GM18861 (cell line): Measurements from ENCODE around the gene CCDC12.

ENCODE experiments used
- ATAC-seq: cut with Tn5 transposase; IDR thresholded peaks from one replicate; pipeline ENCODE4 v1.9.1; 2021; ENCODE audit not compliant: unreplicated experiment

The CCDC12 gene

DNA sequence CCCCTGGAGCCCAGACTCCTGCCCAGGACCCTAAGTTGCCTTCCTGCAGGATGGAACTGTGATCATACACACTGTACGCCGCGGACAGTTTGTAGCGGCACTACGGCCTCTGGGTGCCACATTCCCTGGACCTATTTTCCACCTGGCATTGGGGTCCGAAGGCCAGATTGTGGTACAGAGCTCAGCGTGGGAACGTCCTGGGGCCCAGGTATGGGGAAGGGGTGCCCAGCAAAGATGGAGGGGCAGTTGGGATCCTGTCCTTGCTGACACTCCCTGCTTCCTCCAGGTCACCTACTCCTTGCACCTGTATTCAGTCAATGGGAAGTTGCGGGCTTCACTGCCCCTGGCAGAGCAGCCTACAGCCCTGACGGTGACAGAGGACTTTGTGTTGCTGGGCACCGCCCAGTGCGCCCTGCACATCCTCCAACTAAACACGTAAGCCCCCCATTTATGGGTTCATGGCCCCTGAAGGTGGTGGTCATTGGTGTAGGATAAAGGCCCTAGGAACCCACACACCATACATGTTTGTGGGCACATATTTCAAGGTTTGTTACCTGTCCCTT is 31.8 kb upstream of the CCDC12 start:
- no peak for ATAC-seq

DNA sequence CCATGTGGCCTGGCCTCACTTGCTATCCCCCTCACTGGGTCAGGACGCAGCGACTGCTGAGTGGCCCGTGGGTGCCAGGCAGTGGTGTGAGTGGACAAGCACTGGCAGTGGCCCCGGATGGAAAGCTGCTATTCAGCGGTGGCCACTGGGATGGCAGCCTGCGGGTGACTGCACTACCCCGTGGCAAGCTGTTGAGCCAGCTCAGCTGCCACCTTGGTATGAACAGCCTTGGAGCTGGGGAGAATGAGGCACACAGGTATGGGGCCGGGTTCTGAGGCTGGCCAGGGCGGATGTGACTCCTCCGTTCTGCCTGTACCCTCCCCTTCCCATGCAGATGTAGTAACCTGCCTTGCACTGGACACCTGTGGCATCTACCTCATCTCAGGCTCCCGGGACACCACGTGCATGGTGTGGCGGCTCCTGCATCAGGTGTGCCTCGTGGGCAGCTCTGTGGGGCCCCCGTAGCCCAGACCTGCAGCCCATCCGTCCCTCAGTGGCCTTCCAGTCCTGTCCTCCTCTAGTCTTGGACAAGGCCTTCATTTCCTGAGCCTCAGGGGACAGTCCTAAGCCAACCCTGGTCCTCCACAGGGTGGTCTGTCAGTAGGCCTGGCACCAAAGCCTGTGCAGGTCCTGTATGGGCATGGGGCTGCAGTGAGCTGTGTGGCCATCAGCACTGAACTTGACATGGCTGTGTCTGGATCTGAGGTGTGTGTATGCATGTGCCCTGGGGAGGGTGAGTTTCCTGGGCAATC is 31.1 kb upstream of the CCDC12 start:
- ATAC-seq, result no peak

DNA sequence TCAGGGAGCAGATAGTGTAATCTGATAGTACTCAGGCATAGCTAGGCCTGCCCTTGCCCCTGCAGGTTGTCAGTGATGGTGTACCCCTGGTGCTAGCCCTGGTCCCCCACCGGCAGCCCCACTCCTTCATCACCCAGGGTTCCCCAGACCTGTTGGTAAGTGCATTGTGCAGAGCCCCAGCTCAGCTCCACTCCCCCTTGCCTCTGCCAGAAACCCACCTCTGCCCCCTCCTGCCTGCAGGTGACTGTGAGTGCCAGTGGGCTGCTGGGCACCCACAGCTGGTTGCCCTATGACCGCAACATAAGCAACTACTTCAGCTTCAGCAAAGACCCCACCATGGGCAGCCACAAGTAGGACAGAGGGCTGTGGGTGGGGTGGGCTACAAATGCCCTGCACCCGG is 30.5 kb upstream of the CCDC12 start:
- no peak for ATAC-seq

DNA sequence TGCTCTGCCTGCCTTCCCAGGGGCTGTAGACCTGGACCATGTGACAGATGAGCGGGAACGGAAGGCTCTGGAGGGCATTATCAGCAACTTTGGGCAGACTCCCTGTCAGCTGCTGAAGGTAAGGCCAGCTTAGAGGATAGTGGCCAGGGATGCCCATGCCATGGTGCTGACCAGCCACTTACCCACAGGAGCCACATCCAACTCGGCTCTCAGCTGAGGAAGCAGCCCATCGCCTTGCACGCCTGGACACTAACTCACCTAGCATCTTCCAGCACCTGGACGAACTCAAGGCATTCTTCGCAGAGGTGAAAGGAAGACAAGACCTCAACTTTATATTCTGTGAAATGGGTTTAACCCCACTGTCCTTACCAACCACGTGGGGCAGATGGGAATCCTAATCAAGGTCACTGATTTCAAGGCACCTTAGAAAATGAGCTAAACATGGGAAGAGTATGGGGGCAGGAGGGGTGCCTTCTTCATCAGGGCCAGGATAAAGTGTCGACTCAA is 29.7 kb upstream of the CCDC12 start:
- no peak for ATAC-seq

DNA sequence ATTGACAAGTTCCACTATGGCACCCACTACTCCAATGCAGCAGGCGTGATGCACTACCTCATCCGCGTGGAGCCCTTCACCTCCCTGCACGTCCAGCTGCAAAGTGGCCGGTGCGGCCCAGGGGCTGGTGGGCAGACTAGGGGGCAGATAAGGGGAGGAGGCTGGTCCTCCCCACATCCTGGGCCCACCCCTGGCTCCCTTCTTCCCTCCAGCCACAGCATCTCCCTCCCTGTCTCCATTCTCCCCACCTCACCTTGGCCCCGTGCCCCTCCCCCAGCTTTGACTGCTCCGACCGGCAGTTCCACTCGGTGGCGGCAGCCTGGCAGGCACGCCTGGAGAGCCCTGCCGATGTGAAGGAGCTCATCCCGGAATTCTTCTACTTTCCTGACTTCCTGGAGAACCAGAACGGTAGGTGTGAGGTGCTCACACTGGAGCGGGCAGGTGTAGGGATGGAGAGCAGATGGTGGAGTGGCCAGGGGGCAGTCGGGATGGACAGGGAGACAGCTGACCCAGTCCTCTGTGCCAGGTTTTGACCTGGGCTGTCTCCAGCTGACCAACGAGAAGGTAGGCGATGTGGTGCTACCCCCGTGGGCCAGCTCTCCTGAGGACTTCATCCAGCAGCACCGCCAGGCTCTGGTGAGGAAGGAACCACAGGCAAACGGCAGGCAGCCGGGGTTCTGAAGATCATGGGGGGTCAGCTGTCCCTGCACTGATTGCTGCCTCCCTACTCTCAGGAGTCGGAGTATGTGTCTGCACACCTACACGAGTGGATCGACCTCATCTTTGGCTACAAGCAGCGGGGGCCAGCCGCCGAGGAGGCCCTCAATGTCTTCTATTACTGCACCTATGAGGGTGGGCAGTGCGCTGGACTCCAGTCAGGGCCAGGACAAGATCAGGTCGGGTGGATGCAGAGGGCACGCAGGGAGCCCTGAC is 28.9 kb upstream of the CCDC12 start:
- ATAC-seq, result no peak

DNA sequence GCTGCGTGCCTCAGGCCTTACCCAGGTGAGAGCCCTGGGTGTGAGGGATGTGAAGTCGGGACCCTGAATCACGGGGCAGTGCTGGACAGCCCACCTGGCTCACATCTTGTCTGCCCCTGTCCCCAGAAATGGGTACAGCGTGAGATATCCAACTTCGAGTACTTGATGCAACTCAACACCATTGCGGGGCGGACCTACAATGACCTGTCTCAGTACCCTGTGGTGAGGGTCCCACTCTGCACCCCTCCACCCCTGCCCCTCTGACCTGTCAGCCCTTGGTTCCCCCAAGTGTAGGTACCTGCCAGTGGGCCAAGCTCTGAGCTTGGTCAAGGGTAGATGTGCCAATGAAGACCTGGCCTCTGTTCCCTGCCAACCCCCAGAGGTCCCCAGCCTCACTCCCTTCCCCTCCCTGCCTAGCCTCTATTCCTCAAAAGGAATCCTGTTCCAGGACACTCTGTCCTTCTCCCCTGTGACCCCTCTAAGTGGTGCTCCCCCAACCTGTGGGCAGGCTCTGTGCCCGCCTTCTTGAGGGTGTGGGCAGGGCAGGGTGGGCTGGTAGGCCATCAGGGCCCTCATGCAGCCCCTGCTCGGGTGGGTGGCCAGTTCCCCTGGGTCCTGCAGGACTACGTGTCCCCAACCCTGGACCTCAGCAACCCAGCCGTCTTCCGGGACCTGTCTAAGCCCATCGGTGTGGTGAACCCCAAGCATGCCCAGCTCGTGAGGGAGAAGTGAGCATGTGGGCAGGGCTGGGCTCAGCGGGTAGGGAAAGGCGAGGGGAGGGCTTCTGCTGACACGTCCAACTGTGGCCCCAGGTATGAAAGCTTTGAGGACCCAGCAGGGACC is 28.0 kb upstream of the CCDC12 start:
- no peak for ATAC-seq

DNA sequence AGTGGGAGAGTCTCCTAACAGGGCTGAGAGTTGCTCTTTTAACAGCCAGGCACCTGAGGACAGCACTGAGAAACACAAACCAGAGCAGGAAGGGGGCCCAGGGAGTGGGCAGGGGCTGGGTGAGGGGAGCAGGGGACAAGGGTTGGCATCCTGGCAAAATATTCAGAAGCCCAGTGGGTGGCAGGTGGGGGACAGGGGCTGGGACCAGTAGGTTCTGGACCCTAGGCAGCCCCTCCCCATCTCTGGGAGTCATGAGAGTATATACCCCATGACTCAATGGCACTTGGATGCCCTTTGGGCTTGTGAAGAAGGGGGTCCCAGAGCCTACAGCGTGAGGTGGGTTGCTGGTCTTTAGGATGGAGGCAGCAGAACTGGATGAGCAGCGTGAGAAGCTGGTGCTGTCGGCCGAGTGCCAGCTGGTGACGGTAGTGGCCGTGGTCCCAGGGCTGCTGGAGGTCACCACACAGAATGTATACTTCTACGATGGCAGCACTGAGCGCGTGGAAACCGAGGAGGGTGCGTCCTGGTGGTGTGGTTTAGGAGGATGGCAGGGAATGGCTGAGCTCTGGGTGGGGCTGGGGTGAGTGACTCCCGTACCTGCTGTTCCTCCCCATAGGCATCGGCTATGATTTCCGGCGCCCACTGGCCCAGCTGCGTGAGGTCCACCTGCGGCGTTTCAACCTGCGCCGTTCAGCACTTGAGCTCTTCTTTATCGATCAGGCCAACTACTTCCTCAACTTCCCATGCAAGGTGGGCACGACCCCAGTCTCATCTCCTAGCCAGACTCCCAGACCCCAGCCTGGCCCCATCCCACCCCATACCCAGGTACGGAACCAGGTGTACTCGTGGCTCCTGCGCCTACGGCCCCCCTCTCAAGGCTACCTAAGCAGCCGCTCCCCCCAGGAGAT is 27.2 kb upstream of the CCDC12 start:
- no peak for ATAC-seq

DNA sequence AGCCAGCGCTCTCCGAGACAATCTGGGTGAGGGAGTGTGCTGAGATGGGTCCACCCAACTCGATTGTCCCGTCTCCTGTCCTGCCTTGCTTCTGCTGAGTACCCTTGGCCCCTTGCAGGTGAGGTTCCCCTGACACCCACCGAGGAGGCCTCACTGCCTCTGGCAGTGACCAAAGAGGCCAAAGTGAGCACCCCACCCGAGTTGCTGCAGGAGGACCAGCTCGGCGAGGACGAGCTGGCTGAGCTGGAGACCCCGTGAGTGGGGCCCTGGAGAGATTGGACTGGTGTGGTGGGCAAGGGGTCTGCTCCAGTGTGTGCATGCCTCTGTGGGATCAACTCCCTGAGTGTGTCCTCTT is 26.5 kb upstream of the CCDC12 start:
- ATAC-seq, result no peak

DNA sequence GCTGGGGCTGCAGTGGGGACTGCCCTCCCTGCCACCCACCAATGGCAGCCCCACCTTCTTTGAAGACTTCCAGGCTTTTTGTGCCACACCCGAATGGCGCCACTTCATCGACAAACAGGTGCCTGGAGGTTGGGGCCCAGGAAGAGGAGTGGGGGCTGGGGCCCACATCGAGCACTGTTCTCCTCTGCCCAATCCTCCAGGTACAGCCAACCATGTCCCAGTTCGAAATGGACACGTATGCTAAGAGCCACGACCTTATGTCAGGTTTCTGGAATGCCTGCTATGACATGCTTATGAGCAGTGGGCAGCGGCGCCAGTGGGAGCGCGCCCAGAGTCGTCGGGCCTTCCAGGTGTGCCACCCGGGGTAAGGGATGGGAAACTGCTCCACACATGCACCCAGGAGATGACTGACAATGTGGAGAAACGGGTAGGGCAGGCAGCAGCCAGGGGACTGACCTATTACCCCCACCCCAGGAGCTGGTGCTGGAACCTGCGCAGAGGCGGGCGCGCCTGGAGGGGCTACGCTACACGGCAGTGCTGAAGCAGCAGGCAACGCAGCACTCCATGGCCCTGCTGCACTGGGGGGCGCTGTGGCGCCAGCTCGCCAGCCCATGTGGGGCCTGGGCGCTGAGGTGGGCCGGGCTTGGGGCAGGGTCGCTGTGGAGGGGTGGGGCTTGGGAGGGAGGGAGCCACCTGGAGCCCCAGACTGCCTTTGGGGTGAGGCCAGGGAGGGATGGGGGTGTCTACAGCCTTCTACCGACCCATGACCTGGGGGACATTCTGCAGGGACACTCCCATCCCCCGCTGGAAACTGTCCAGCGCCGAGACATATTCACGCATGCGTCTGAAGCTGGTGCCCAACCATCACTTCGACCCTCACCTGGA is 25.9 kb upstream of the CCDC12 start:
- no peak for ATAC-seq

DNA sequence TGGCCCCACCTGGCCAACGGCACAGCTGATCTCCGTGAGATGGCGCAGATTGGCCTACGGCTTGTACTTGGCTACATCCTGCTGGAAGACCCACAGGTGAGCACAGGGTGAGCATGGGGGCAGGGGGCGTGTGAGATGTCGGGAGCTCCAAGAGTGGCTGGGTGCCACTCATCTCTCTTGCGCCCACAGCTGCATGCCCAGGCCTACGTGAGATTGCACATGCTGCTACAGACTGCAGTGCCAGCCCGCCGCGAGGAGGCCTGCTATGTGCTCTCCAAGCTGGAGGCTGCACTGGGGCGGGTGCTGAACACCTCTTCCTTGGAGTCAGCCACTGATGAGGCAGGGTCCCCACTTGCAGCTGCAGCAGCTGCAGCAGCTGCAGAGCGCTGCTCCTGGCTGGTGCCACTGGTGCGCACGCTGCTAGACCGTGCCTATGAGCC is 25.2 kb upstream of the CCDC12 start:
- no peak for ATAC-seq

DNA sequence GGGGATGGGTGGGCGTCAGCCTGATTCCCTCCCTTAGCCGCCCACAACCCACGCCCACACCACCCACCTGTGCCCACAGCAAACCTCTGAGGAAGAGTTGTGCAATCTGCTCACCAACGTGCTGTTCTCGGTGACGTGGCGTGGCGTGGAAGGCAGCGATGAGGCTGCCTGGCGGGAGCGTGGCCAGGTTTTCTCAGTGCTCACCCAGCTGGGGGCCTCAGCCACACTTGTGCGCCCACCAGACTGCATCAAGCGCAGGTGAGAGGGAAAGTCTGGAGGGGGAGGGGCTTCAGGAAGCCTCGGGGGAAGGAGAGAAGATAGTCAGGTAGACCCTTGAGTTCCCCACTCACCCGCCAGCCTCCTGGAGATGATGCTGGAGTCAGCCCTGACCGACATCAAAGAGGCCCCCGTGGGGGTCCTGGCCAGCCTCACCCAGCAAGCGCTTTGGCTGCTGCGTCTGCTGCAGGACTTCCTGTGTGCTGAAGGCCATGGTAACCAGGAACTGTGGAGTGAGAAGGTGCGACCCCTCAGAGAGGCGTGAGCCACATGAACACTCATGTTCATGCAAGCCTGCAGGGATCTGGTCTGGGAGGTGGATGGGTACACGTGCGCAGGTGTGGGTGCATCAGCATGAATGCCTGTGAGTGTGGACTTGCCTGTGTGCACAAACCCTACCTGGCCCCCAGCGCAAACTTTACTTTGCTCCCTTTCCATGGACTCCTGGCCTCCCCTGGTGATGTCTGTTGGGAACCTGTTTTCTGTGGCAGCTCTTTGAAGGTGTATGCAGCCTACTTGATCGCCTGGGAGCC is 24.6 kb upstream of the CCDC12 start:
- ATAC-seq, result no peak

DNA sequence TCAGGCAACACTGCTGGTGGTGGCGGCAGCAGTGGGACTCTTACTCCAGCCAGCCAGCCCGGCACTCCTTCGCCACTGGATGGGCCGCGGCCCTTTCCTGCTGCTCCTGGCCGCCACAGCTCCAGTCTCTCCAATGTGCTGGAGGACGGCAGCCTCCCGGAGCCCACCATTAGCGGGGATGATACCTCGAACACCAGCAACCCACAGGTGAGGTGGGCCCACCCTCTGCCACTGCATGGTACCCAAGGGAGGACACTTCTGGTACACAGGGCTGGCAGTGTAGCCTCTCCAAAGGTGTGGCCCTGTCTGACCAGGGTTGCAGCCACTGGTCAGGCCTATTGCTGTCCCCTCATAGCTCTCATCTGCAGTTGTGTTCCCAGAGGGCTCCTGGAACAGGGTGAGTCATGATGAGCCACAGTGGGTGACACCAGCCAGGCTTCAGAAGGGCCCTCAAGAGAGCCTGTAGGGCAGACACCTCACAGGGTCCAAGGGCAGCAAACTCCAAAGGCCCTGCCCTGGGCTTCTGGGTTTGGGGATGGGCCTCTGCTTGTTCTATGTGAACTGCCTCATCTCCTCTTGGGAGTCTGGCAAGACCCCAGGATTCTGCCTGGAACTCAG is 23.8 kb upstream of the CCDC12 start:
- ATAC-seq, result no peak

DNA sequence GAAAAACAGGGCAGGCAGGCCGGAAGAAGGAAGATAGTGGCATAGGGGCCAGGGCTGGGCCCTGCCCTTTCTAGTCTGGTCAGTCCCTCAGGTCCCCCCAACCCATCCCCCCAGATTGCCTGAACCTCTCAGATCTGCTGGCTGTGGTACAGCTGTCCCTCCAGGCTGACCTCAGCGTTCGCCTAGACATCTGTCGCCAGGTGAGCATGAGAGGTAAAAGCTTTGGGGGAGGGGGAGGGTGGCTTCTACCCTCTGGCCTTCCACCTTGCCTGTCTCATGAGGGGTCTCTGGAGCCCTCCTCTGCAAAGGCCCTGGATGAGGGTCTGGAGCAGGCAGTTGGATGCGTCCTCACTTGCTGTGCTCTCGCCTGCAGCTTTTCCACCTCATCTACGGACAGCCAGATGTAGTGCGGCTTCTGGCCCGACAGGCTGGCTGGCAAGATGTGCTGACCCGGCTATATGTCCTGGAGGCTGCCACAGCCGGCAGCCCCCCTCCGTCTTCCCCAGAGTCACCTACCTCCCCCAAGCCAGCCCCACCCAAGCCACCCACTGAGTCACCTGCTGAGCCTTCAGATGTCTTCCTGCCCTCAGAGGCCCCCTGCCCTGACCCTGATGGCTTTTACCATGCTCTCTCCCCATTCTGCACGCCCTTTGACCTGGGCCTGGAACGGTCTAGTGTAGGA is 23.1 kb upstream of the CCDC12 start:
- ATAC-seq, result no peak

DNA sequence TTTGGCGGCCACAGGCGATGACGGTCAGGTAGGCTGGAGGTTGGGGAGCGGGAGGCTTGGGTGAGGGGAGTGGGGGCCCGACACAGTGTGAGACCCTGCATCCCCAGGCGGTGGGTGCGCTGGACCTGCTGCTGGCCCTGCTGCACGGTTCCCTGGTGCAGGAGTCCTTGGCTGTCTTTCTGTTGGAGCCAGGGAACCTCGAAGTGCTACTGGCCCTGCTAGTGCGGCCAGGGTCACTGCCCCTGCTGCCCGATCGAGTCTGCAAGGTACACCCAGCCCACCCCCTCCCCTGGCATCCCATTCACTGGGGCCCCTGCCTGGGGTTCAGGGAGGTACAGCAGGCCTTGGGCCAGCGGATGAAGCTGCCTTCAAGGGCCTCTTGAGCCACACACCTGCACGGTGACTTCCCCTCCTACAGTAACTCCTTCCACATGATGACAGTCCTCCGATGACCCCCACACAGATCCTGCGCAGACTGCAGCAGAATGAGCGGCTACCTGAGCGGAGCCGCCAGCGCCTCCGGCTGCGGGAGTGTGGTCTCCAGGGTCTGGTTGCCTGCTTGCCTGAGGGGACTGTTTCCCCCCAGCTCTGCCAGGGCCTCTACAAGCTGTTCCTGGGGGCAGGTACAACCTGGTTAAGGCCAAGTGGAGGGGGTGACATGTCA is 22.4 kb upstream of the CCDC12 start:
- ATAC-seq, result no peak

DNA sequence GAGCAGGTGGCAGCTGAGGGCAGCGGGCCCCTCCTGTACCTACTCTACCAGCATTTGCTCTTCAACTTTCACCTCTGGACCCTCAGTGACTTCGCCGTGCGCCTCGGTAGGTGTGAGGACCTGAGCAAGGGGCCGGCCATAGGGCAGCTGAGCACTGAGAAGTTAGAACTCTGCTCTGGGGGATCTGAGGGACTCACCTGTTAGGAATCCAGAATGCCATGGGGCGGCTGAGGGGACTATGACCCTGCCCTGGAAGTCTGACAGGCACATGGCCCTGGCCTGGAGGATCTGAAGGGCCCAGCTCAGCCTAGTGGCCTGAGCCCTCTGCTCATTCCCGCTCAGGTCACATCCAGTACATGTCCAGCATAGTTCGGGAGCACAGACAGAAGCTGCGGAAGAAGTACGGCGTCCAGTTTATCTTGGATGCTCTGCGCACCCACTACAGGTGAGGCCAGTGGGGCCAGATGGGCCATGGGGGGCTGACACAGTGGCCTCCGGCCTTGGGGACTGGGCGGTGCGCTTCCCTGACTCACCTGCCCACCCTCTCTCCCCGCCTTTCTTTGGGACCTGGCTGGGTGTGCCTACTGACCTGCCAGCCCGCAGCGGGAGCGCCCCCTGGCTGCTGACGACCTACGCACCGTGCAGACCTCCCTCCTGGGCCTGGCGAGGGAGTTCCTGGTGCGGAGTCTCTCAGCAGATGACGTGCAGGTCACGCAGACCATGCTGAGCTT is 21.7 kb upstream of the CCDC12 start:
- no peak for ATAC-seq
